KMS-11 (cell line): ENCODE results near the gene MAGI2.
"Not testable (repeated sequence)": the region's sequence is repeated elsewhere in the genome, so short reads cannot be mapped to it uniquely, and the experiment has no call there.

ENCODE experiments used
- H2AFZ ChIP-seq: fragments of 200-600 bp; sonication (generic); 2 replicates; pipeline ENCODE4 v1.6.1; 2016; ENCODE audit warnings: antibody characterized with exemption, mixed run types, low read depth
- H3K27ac ChIP-seq: fragments of 200-600 bp; sonication (generic); 2 replicates; pipeline ENCODE4 v1.6.1; 2016; ENCODE audit warnings: mild to moderate bottlenecking, mixed run types
- H3K27me3 ChIP-seq: fragments of 200-600 bp; sonication (generic); 2 replicates; pipeline ENCODE4 v1.6.1; 2017; ENCODE audit warnings: mild to moderate bottlenecking, low read depth, mixed run types, moderate library complexity; ENCODE audit not compliant: insufficient read depth
- H3K36me3 ChIP-seq: fragments of 200-600 bp; sonication (generic); 2 replicates; pipeline ENCODE4 v1.6.1; 2017; ENCODE audit warnings: mild to moderate bottlenecking, mixed run types; ENCODE audit not compliant: insufficient read depth
- H3K4me1 ChIP-seq: fragments of 200-600 bp; sonication (generic); 2 replicates; pipeline ENCODE4 v1.6.1; 2016; ENCODE audit warnings: mild to moderate bottlenecking, low read depth, mixed run types; ENCODE audit not compliant: poor library complexity, severe bottlenecking
- H3K4me2 ChIP-seq: fragments of 200-600 bp; sonication (generic); 2 replicates; pipeline ENCODE4 v1.7.0; 2016; ENCODE audit warnings: mild to moderate bottlenecking, mixed run types
- H3K4me3 ChIP-seq: fragments of 200-600 bp; sonication (generic); IDR thresholded peaks from 2 replicates; pipeline ENCODE4 v1.6.1; 2017; ENCODE audit warnings: low read depth, low read length, mixed read lengths; ENCODE audit not compliant: insufficient read depth
- H3K79me2 ChIP-seq: fragments of 200-600 bp; sonication (generic); 2 replicates; pipeline ENCODE4 v1.6.1; 2016; ENCODE audit warnings: low read depth, mixed run types; ENCODE audit not compliant: insufficient read depth
- H3K9ac ChIP-seq: fragments of 200-600 bp; sonication (generic); 2 replicates; pipeline ENCODE4 v1.6.1; 2016; ENCODE audit warnings: mild to moderate bottlenecking, mixed run types
- H4K20me1 ChIP-seq: fragments of 200-600 bp; sonication (generic); 2 replicates; pipeline ENCODE4 v1.6.1; 2016; ENCODE audit warnings: mild to moderate bottlenecking, mixed run types; ENCODE audit not compliant: insufficient read depth
- TF ChIP-seq, protein P1 (sequence below): fragments of 200-600 bp; sonication (generic); conservative IDR thresholded peaks from 2 replicates; pipeline ENCODE4 v1.6.1; 2017; ENCODE audit warnings: low read depth, mild to moderate bottlenecking, antibody characterized with exemption, low read length, moderate library complexity, mixed read lengths

The MAGI2 gene

DNA sequence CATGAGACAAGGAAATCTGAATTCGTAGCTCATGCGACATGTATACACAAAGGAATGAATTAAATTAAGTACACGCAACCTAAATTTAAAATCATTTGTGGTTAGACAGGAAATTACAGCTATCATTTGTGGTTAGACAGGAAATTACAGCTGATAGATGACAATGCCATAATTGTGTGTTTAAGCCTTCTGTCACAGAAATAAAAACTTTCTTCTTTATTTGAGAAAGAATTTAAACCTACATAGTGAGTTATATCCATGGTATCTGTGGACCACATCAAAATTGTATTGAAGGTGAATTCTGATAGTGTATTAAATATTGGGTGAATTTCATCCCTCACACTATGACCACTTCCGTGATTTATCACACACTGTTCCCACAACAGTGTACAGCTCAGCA, 362.9 kb downstream of the MAGI2 start:
- Histone ChIP-seq H3K27me3 (no peaks in the 10 kb centered on the region), H3K9ac (no peak overlapping the region), H2AFZ (no peak overlapping the region), H3K36me3 (no peaks in the 10 kb centered on the region), H3K27ac (no peak overlapping the region), H3K4me1 (no peaks in the 10 kb centered on the region), H3K4me2 (no peak overlapping the region), H4K20me1 (no peaks in the 10 kb centered on the region), H3K4me3 (no peak overlapping the region), H3K79me2 (no peaks in the 10 kb centered on the region)
- TF ChIP-seq, protein P1, sequence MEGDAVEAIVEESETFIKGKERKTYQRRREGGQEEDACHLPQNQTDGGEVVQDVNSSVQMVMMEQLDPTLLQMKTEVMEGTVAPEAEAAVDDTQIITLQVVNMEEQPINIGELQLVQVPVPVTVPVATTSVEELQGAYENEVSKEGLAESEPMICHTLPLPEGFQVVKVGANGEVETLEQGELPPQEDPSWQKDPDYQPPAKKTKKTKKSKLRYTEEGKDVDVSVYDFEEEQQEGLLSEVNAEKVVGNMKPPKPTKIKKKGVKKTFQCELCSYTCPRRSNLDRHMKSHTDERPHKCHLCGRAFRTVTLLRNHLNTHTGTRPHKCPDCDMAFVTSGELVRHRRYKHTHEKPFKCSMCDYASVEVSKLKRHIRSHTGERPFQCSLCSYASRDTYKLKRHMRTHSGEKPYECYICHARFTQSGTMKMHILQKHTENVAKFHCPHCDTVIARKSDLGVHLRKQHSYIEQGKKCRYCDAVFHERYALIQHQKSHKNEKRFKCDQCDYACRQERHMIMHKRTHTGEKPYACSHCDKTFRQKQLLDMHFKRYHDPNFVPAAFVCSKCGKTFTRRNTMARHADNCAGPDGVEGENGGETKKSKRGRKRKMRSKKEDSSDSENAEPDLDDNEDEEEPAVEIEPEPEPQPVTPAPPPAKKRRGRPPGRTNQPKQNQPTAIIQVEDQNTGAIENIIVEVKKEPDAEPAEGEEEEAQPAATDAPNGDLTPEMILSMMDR = no peak

DNA sequence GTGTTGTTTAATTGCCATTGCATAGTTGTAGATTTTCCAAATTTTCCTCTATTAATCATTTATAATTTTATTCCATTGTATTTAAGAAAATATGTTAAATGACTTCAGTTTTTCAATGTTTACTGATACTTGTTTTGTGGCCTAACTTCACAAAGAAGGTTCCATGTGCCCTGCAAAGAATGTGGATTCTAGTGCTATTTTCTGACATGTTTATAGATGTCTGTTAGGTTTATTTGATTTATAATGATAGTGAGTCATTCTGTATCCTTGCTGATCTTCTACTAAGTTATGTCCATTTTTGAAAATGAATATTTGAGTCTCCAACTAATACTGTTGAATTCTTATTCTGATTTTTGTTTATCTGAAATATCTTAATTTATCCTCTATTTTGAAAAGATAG, 369.0 kb downstream of the MAGI2 start:
- TF ChIP-seq, protein P1 = no peak
- Histone ChIP-seq H3K4me1 (no peaks in the 10 kb centered on the region), H4K20me1 (no peaks in the 10 kb centered on the region), H3K79me2 (no peaks in the 10 kb centered on the region), H3K9ac (no peak overlapping the region), H2AFZ (no peak overlapping the region), H3K36me3 (no peaks in the 10 kb centered on the region), H3K4me3 (no peak overlapping the region), H3K27me3 (no peaks in the 10 kb centered on the region), H3K27ac (no peak overlapping the region), H3K4me2 (no peak overlapping the region)

DNA sequence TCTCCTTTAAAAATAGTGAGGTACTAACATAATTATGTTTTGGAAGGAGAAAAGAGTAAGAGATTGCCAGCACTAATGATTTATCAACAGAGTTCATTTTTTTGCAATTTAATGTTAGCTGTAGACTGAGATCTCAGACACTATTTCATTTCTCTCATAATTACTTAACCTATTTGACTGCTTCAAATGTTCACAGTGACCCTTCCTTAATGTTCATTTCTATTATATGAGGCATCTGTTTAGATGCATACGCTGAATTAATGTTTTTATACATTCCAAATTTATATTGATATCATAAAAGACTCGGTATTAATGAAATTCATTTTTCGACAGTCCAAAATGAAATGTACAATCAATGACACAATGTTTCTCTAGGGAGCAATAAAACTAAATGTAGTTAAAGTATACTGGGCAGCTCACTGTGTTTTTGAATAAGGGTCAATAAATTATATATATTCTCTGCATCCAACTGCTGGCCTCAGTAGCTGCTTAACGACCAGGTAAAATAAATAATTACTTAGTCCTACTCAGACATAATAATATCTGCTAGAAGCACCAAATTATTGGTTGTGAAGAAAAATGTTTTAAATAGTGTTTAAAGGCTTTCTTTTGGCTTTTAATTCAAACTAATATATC, 373.4 kb downstream of the MAGI2 start:
- H3K4me3 ChIP-seq = no peak overlapping the region
- no peaks in the 10 kb centered on the region for H3K79me2 ChIP-seq
- no peaks in the 10 kb centered on the region for H3K4me1 ChIP-seq
- H3K9ac ChIP-seq = no peak overlapping the region
- H2AFZ ChIP-seq = no peak overlapping the region
- H3K4me2 ChIP-seq = no peak overlapping the region
- H3K27ac ChIP-seq = no peak overlapping the region
- no peaks in the 10 kb centered on the region for H3K27me3 ChIP-seq
- TF ChIP-seq, protein P1 = no peak
- H4K20me1 ChIP-seq = no peaks in the 10 kb centered on the region
- H3K36me3 ChIP-seq = no peaks in the 10 kb centered on the region

DNA sequence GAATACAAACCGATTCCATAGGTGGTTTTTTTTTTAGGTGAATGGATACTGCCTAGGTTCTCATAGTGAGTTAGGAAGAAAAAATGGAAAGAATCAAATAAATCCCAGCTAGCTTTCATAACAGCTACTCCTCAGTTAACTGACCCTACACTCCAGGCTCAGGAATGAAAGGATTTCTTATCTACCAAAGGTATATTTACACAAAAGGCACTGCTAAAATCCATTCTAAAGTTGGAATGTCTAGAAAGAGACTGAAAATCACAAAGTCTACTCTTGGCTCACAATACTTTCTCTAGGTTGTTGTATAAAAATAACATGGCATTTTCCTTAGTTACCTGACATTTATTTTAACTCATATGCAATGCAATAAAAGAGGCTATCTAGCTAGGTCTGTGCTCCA, 375.2 kb downstream of the MAGI2 start:
- Histone ChIP-seq H3K9ac (no peak overlapping the region), H3K4me3 (no peak overlapping the region), H4K20me1 (no peaks in the 10 kb centered on the region), H3K36me3 (no peaks in the 10 kb centered on the region), H3K79me2 (no peaks in the 10 kb centered on the region), H3K4me2 (no peak overlapping the region), H3K27me3 (no peaks in the 10 kb centered on the region), H3K27ac (no peak overlapping the region), H2AFZ (no peak overlapping the region), H3K4me1 (no peaks in the 10 kb centered on the region)
- TF ChIP-seq, protein P1 = no peak

DNA sequence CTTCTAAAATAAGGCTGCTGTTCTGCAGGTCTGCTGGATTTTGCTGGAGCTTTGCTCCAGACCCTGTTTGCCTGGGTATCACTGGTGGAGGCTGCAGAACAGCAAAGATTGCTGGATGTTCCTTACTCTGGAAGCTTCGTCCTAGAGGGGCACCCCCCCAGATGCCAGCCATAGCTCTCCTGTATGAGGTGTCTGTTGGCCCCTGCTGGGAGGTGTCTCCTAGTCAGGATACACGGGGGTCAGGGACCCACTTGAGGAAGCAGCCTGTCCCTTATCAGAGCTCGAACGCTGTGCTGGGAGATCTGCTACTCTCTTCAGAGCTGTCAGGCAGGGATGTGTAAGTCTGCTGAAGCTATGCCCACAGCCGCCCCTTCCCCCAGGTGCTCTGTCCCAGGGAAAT, 382.3 kb downstream of the MAGI2 start:
- not testable (repeated sequence) for H3K4me1 ChIP-seq, H3K27ac ChIP-seq, H3K9ac ChIP-seq, H3K36me3 ChIP-seq, H3K79me2 ChIP-seq, H3K4me3 ChIP-seq, H4K20me1 ChIP-seq, H2AFZ ChIP-seq, H3K4me2 ChIP-seq, H3K27me3 ChIP-seq
